Measurements from ENCODE around the gene KCNQ1OT1.

The KCNQ1OT1 gene

GRCh38 chr11:2581931-2582350 is 117.9 kb downstream of the KCNQ1OT1 start:
- no peak for DNase-seq (ENCODE audit: low read depth)

GRCh38 chr11:2581151-2581930 is 118.5 kb downstream of the KCNQ1OT1 start:
- DNase-seq (ENCODE audit: low read depth), result no peak

GRCh38 chr11:2580571-2581001 is 119.2 kb downstream of the KCNQ1OT1 start:
- no peak for DNase-seq (ENCODE audit: low read depth)

GRCh38 chr11:2580061-2580421 is 119.8 kb downstream of the KCNQ1OT1 start:
- DNase-seq (ENCODE audit: low read depth), result no peak

GRCh38 chr11:2579315-2580060 is 120.3 kb downstream of the KCNQ1OT1 start:
- no peak for DNase-seq (ENCODE audit: low read depth)

GRCh38 chr11:2578929-2579270 is 120.9 kb downstream of the KCNQ1OT1 start:
- no peak for DNase-seq (ENCODE audit: low read depth)

- DNase-seq (ENCODE audit: low read depth), result no peak
Measured at GRCh38 chr11:2577991-2578928, 121.5 kb downstream of the KCNQ1OT1 start.

GRCh38 chr11:2577031-2577990 is 122.5 kb downstream of the KCNQ1OT1 start:
- no peak for DNase-seq (ENCODE audit: low read depth)

GRCh38 chr11:2576549-2576948 is 123.2 kb downstream of the KCNQ1OT1 start:
- DNase-seq (ENCODE audit: low read depth), result no peak

- DNase-seq (ENCODE audit: low read depth), result no peak
Measured at GRCh38 chr11:2576111-2576510, 123.7 kb downstream of the KCNQ1OT1 start.

- no peak for DNase-seq (ENCODE audit: low read depth)
Measured at GRCh38 chr11:2575591-2576051, 124.2 kb downstream of the KCNQ1OT1 start.

GRCh38 chr11:2574553-2575535 is 125.0 kb downstream of the KCNQ1OT1 start:
- DNase-seq (ENCODE audit: low read depth), result no peak

GRCh38 chr11:2574043-2574552 is 125.7 kb downstream of the KCNQ1OT1 start:
- no peak for DNase-seq (ENCODE audit: low read depth)

- DNase-seq (ENCODE audit: low read depth), result no peak
Measured at GRCh38 chr11:2573240-2574042, 126.4 kb downstream of the KCNQ1OT1 start.

- no peak for DNase-seq (ENCODE audit: low read depth)
Measured at GRCh38 chr11:2572491-2573239, 127.1 kb downstream of the KCNQ1OT1 start.

GRCh38 chr11:2571598-2572281 is 128.1 kb downstream of the KCNQ1OT1 start:
- no peak for DNase-seq (ENCODE audit: low read depth)

- no peak for DNase-seq (ENCODE audit: low read depth)
Measured at GRCh38 chr11:2570841-2571597, 128.8 kb downstream of the KCNQ1OT1 start.
